Measurements from ENCODE around the gene SULT1A1. TPM values are rescaled to one million over a fixed set of nuclear protein-coding genes. Genes with fewer than 3 reads are reported as not detected.
A peak's percentile ranks its signal among the peaks of the same experiment; 100 is the strongest.

The SULT1A1 gene
- total RNA-seq, 1 donor from 2014 or later, result 0.41 TPM

GRCh38 chr16:28580726-28581315 lies 29.0 kb downstream of the SULT1A1 start:
- H3K27ac Mint-ChIP-seq (ENCODE audit: unreplicated experiment), result no peak overlapping the region
- Histone ChIP-seq H3K79me2 (ENCODE audit: insufficient read depth, low read length) (no peaks in the 10 kb centered on the region), H3K4me1 (ENCODE audit: insufficient read depth, low read length) (no peaks in the 10 kb centered on the region), H3K36me3 (ENCODE audit: insufficient read depth, low read length) (no peaks in the 10 kb centered on the region), H3K9ac (ENCODE audit: low read length) (no peak overlapping the region), H3K4me3 (ENCODE audit: insufficient read depth, low read depth, low read length) (no peak overlapping the region), H4K20me1 (ENCODE audit: insufficient read depth, low read length) (peaks cover 1% of the 10 kb centered on the region), H3K27ac (ENCODE audit: low read depth, low read length) (no peak overlapping the region), H3K9me3 (ENCODE audit: insufficient read depth, low read depth, low read length) (no peaks in the 10 kb centered on the region), H2AFZ (ENCODE audit: low read depth, low read length) (no peak overlapping the region), H3K27me3 (ENCODE audit: insufficient read depth, low read length) (no peaks in the 10 kb centered on the region), H3K4me2 (ENCODE audit: low read length) (no peak overlapping the region)
- DNase-seq (ENCODE audit: low read depth) (no peak), FAIRE-seq (no peak)
- peaks cover 1% of the 10 kb centered on the region for H3K4me1 Mint-ChIP-seq (ENCODE audit: low read depth, unreplicated experiment)
- H3K27me3 Mint-ChIP-seq (ENCODE audit: low read depth, unreplicated experiment), result no peaks in the 10 kb centered on the region
- H3K36me3 Mint-ChIP-seq (ENCODE audit: low read depth, unreplicated experiment), result peaks cover 28% of the 10 kb centered on the region
- no peak overlapping the region for H3K4me3 Mint-ChIP-seq (ENCODE audit: unreplicated experiment)
- TF ChIP-seq CTCF (IDR thresholded peaks at IDR 0.05; ENCODE audit: insufficient read depth, low read depth, low read length) (no peak), EZH2 (IDR thresholded peaks at IDR 0.05; ENCODE audit: insufficient read depth, low read length) (no peak)
- H3K9me3 Mint-ChIP-seq (ENCODE audit: unreplicated experiment), result no peaks in the 10 kb centered on the region

- no peak overlapping the region for H3K27ac ChIP-seq (ENCODE audit: low read depth, low read length)
- Mint-ChIP-seq H3K4me3 (ENCODE audit: unreplicated experiment) (peak overlapping the region; percentile 6), H3K27ac (ENCODE audit: unreplicated experiment) (no peak overlapping the region), H3K27me3 (ENCODE audit: low read depth, unreplicated experiment) (no peaks in the 10 kb centered on the region), H3K36me3 (ENCODE audit: low read depth, unreplicated experiment) (peaks cover 3% of the 10 kb centered on the region), H3K9me3 (ENCODE audit: unreplicated experiment) (no peaks in the 10 kb centered on the region), H3K4me1 (ENCODE audit: low read depth, unreplicated experiment) (peaks cover 12% of the 10 kb centered on the region)
- H3K36me3 ChIP-seq (ENCODE audit: insufficient read depth, low read length), result no peaks in the 10 kb centered on the region
- no peak for FAIRE-seq
- no peak overlapping the region for H3K4me3 ChIP-seq (ENCODE audit: insufficient read depth, low read depth, low read length)
- H4K20me1 ChIP-seq (ENCODE audit: insufficient read depth, low read length), result peaks cover 31% of the 10 kb centered on the region
- H2AFZ ChIP-seq (ENCODE audit: low read depth, low read length), result no peak overlapping the region
- no peak for DNase-seq (ENCODE audit: low read depth)
- no peaks in the 10 kb centered on the region for H3K27me3 ChIP-seq (ENCODE audit: insufficient read depth, low read length)
- peaks cover 2% of the 10 kb centered on the region for H3K79me2 ChIP-seq (ENCODE audit: insufficient read depth, low read length)
- TF ChIP-seq CTCF (IDR thresholded peaks at IDR 0.05; ENCODE audit: insufficient read depth, low read depth, low read length), result no peak
- no peak for TF ChIP-seq EZH2 (IDR thresholded peaks at IDR 0.05; ENCODE audit: insufficient read depth, low read length)
- H3K9ac ChIP-seq (ENCODE audit: low read length), result no peak overlapping the region
- no peaks in the 10 kb centered on the region for H3K4me1 ChIP-seq (ENCODE audit: insufficient read depth, low read length)
- no peak overlapping the region for H3K4me2 ChIP-seq (ENCODE audit: low read length)
- no peaks in the 10 kb centered on the region for H3K9me3 ChIP-seq (ENCODE audit: insufficient read depth, low read depth, low read length)
These were observed 34.3 kb downstream of the SULT1A1 start for GRCh38 chr16:28575446-28576109.

GRCh38 chr16:28574925-28575324 lies 34.9 kb downstream of the SULT1A1 start:
- H3K27me3 ChIP-seq (ENCODE audit: insufficient read depth, low read length), result no peaks in the 10 kb centered on the region
- no peaks in the 10 kb centered on the region for H3K36me3 ChIP-seq (ENCODE audit: insufficient read depth, low read length)
- DNase-seq (ENCODE audit: low read depth) (no peak), FAIRE-seq (no peak)
- Mint-ChIP-seq H3K36me3 (ENCODE audit: low read depth, unreplicated experiment) (peaks cover 3% of the 10 kb centered on the region), H3K27me3 (ENCODE audit: low read depth, unreplicated experiment) (no peaks in the 10 kb centered on the region), H3K27ac (ENCODE audit: unreplicated experiment) (no peak overlapping the region), H3K4me3 (ENCODE audit: unreplicated experiment) (no peak overlapping the region), H3K4me1 (ENCODE audit: low read depth, unreplicated experiment) (peaks cover 12% of the 10 kb centered on the region), H3K9me3 (ENCODE audit: unreplicated experiment) (no peaks in the 10 kb centered on the region)
- no peaks in the 10 kb centered on the region for H3K4me1 ChIP-seq (ENCODE audit: insufficient read depth, low read length)
- H4K20me1 ChIP-seq (ENCODE audit: insufficient read depth, low read length), result peaks cover 31% of the 10 kb centered on the region
- no peak overlapping the region for H3K4me2 ChIP-seq (ENCODE audit: low read length)
- H3K9ac ChIP-seq (ENCODE audit: low read length), result no peak overlapping the region
- H3K79me2 ChIP-seq (ENCODE audit: insufficient read depth, low read length), result peaks cover 2% of the 10 kb centered on the region
- no peaks in the 10 kb centered on the region for H3K9me3 ChIP-seq (ENCODE audit: insufficient read depth, low read depth, low read length)
- no peak overlapping the region for H3K27ac ChIP-seq (ENCODE audit: low read depth, low read length)
- no peak overlapping the region for H3K4me3 ChIP-seq (ENCODE audit: insufficient read depth, low read depth, low read length)
- no peak overlapping the region for H2AFZ ChIP-seq (ENCODE audit: low read depth, low read length)
- no peak for TF ChIP-seq CTCF (IDR thresholded peaks at IDR 0.05; ENCODE audit: insufficient read depth, low read depth, low read length)
- TF ChIP-seq EZH2 (IDR thresholded peaks at IDR 0.05; ENCODE audit: insufficient read depth, low read length), result no peak
